ENCODE data around the gene OR6X1.
"Not testable (repeated sequence)": the region's sequence is repeated elsewhere in the genome, so short reads cannot be mapped to it uniquely, and the experiment has no call there.

Gene OR6X1

DNA sequence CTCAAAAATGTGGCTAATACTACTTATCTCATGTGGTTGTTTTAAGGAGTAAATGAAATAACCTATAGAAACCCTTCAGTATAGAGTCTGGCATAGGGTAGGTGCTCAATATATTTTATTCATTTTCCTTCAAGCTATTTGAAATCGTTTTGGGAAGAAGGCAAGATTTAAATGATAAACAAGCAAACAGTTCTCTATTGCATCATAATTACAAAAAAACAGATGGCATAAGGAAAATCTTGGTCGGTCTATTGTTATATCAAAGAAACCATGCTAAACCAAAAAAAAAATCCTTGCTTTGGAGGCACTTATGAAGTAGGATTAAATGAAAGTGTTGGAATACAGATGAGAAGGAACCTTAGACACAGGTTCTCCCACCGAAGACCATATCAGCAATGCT is 17.5 kb downstream of the OR6X1 start:
- in situ Hi-C loops (cut with HindIII; ENCODE audit: low sequenced_read_pairs) = no loop called here
- no peak overlapping the region for H3K4me3 ChIP-seq (ENCODE audit: low read depth, low read length)
- no peak for DNase-seq (ENCODE audit: low read depth, low spot score)
- TF ChIP-seq, protein P1, sequence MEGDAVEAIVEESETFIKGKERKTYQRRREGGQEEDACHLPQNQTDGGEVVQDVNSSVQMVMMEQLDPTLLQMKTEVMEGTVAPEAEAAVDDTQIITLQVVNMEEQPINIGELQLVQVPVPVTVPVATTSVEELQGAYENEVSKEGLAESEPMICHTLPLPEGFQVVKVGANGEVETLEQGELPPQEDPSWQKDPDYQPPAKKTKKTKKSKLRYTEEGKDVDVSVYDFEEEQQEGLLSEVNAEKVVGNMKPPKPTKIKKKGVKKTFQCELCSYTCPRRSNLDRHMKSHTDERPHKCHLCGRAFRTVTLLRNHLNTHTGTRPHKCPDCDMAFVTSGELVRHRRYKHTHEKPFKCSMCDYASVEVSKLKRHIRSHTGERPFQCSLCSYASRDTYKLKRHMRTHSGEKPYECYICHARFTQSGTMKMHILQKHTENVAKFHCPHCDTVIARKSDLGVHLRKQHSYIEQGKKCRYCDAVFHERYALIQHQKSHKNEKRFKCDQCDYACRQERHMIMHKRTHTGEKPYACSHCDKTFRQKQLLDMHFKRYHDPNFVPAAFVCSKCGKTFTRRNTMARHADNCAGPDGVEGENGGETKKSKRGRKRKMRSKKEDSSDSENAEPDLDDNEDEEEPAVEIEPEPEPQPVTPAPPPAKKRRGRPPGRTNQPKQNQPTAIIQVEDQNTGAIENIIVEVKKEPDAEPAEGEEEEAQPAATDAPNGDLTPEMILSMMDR (IDR thresholded peaks at IDR 0.05; ENCODE audit: low read depth, low read length) = no peak

DNA sequence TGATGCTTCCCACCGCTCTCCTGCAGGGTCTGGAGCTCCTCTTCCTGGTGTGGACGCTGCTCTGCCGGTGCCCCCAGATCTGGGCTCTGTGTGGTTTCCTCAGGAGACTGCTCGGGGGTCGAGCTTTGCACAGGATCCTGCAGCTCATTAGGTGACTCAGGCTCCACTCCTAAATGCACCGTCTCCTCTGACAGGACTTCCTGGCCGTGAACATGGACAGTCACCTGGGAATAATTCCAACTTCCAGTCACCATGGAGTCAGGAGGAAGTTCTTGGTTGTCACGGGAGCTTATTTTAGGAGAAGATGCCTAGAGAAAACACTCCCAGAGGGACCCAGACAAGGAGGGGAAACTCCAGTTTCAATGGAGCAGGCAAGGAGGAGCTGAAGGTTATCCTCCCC is 24.7 kb downstream of the OR6X1 start:
- no peak for DNase-seq (ENCODE audit: low read depth, low spot score)
- TF ChIP-seq, protein P1 (IDR thresholded peaks at IDR 0.05; ENCODE audit: low read depth, low read length) = no peak
- H3K4me3 ChIP-seq (ENCODE audit: low read depth, low read length) = no peak overlapping the region
- in situ Hi-C loops (cut with HindIII; ENCODE audit: low sequenced_read_pairs) = no loop called here

DNA sequence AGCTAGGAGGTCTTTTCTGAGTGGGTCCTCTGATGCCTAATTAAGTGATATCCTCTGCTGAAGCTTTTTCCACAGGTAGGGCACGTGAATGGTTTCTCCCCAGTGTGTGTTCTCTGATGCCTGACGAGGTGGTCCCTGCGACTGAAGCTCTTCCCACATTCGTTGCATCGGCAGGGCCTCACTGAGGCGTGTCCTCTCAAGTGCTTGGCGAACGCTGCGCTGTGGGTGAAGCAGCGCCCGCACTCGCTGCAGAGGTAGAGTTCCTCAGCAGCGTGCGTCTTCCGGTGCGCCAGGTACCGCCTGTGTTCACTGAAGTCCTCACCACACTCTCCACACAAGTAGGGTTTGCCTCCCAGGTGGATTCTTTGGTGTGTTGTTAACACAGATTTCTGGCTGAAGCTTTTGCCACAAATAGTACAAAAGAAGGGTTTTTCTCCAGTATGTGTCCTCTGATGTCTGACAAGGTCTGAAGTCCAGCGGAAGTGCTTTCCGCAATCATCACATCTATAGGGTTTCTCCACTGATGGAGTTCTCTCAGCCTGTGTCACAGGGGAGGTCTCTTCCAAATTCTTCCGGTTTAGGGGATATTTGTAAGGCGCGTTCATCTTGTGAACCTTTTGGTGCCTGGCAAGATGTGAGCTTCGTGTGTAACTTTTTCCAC is 28.2 kb downstream of the OR6X1 start:
- no peak overlapping the region for H3K4me3 ChIP-seq (ENCODE audit: low read depth, low read length)
- DNase-seq (ENCODE audit: low read depth, low spot score) = no peak
- in situ Hi-C loops (cut with HindIII; ENCODE audit: low sequenced_read_pairs) = no loop called here
- TF ChIP-seq, protein P1 (IDR thresholded peaks at IDR 0.05; ENCODE audit: low read depth, low read length) = no peak

DNA sequence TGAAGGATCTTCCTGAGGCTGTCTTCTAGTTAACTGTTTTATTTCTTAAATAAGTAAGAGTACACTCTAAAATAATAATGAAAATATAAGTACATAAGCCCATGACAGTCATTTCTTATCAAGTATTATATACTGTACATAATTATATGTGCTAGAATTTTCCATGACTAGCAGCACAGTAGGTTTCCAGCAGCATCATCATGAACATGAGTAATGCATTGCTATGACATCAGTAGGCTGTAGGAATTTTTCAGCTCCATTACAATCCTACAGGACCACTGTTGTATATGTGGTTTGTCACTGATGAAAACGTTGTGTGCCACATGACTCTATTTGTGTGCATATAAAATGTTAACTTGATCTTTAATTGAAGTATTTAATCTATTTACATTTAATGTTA is 34.9 kb downstream of the OR6X1 start:
- in situ Hi-C loops (cut with HindIII; ENCODE audit: low sequenced_read_pairs) = no loop called here
- no peak overlapping the region for H3K4me3 ChIP-seq (ENCODE audit: low read depth, low read length)
- TF ChIP-seq, protein P1 (IDR thresholded peaks at IDR 0.05; ENCODE audit: low read depth, low read length) = no peak
- peak; percentile 35 for DNase-seq (ENCODE audit: low read depth, low spot score)

DNA sequence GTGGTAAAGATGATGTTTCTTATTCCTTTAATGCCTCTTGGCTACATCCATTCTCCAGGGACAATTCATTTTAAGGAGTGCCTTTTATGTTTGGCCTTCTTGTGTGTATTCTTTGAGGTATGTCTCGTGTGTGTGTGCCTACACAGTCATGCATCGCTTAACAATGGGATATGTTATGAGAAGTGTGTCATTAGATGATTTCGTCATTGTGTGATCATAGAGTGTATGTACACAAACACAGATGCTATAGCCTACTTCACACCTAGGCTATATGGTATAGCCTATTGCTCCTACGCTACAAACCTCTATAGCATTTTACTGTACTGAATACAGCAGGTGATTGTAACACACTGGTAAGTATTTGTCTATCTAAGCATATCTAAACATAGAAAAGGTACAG is 35.8 kb downstream of the OR6X1 start:
- H3K4me3 ChIP-seq (ENCODE audit: low read depth, low read length) = no peak overlapping the region
- DNase-seq (ENCODE audit: low read depth, low spot score) = no peak
- TF ChIP-seq, protein P1 (IDR thresholded peaks at IDR 0.05; ENCODE audit: low read depth, low read length) = no peak
- in situ Hi-C loops (cut with HindIII; ENCODE audit: low sequenced_read_pairs) = no loop called here

DNA sequence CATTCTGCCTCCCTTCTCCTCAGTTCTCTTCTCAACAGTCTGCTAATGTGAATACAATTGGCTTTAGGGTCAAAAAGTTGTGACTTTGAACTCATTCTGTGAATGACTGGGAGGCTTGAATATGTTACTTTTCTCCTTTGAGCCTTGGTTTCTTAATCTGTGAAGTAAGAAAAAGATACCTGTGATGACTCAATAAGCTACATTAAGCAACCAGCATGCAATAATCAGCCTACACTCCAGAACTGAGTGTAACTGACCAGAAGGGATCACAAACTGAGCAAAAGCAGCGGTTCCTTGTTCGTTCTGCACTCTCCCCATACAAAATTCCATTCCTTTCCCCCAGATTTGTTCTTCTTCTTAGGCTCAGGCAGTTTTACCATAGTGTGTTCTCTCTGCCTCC is 36.3 kb downstream of the OR6X1 start:
- no peak overlapping the region for H3K4me3 ChIP-seq (ENCODE audit: low read depth, low read length)
- DNase-seq (ENCODE audit: low read depth, low spot score) = no peak
- in situ Hi-C loops (cut with HindIII; ENCODE audit: low sequenced_read_pairs) = no loop called here
- TF ChIP-seq, protein P1 (IDR thresholded peaks at IDR 0.05; ENCODE audit: low read depth, low read length) = no peak

DNA sequence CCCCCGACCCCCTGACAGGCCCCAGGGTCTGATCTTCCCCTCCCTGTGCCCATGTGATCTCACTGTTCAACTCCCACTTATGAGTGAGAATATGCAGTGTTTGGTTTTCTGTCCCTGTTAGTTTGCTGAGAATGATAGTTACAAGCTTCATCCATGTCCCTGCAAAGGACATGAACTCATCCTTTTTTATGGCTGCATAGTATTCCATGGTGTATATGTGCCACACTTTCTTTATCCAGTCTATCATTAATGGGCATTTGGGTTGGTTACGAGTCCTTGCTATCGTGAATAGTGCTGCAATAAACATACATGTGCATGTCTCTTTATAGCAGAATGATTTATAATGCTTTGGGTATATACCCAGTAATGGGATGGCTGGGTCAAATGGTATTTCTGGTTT is 41.7 kb downstream of the OR6X1 start:
- DNase-seq (ENCODE audit: low read depth, low spot score); in situ Hi-C loops (cut with HindIII; ENCODE audit: low sequenced_read_pairs); H3K4me3 ChIP-seq (ENCODE audit: low read depth, low read length): not testable (repeated sequence)

Data from astrocyte of the spinal cord (primary cell).